HG02943 (cell line): Measurements from ENCODE around the gene ASTN1.

Source experiments
- ATAC-seq: cut with Tn5 transposase; IDR thresholded peaks from one replicate; pipeline ENCODE4 v1.9.1; 2021; ENCODE audit warnings: mild to moderate bottlenecking, low read depth, moderate library complexity; ENCODE audit not compliant: unreplicated experiment

ASTN1 gene

GRCh38 chr1:176938375-176938774 is 226.1 kb downstream of the ASTN1 start:
- no peak for ATAC-seq

DNA sequence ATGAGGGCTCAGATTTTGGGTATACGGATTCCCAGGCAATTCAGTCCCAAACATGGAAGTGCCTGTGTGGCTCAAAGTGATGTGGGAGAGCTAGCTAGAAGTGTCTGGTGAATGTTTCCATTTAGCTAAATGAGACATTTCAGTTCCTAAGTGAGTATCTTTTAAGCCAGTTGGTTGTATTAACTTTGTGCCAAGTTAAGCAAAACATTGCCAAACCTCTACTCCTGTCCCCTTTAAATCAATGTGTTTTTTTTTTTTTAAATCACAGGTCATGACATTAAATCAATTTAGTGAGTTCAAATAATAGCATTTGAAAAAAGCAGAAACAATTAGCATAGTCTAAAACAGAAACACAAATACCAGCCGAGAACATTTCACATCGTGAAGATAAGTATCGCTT is 230.1 kb downstream of the ASTN1 start:
- ATAC-seq: no peak

DNA sequence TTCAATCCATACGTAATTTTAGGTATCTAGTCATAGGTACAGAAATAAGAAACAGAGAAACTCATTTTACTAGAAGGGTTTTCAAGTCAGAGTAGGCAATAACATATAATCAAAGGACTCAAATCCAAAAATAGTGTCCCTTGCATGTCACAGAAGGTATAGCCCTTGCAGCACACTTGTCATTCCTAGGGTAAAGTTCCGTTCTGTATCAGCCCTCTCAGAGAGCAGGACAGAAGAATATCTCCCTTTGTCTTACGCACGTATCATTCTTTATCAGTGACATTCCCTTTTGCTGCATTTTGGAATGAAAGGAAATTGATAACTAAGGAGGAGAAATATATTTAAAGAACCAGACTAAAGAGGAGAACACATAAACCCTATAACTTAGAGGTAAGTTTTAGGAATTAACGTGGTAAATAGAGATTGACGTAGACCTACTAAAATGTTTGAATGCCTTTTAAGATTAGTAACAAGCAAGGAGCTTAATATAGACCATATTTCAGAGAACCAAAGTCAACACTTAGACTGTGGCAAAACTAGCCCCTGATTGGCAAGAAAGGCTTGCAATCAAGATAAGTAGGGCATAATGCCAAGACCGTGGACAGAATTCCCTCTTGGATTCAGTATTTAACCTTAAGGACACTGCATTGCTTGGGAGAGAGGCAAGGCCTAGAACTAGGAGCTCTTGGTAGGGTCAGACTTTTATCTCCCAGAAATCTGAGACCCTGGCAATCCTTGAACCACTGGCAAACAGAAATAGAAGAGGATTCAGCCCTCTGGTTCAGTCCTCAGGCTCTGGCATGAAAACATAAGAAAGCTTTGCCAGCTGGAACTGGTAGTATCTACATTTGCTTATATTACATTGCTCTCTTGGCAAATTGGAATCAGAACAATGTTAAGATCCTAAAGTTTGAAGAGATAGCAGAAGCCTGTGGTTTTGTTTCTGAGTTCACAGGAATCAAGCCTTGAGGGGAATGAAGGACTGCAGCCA is 232.1 kb downstream of the ASTN1 start:
- ATAC-seq: no peak

DNA sequence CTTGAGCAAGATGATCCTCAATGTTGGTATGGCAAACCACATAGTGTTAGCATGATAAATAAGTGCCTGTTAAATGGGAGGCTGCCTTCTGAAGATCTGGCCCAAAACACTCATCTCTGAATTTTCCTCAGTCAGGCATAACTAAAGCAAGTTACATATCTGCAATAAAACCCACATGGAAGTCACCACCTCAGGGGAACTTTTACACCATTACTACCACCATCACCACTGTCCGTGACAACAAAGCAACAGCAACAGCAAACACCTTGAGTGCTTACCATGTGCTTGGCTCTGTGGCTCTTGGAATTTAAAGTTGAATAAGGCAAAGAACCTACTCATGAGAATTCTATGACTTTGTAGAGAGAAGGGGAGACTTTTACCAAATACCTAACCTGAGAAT is 233.0 kb downstream of the ASTN1 start:
- ATAC-seq: no peak

DNA sequence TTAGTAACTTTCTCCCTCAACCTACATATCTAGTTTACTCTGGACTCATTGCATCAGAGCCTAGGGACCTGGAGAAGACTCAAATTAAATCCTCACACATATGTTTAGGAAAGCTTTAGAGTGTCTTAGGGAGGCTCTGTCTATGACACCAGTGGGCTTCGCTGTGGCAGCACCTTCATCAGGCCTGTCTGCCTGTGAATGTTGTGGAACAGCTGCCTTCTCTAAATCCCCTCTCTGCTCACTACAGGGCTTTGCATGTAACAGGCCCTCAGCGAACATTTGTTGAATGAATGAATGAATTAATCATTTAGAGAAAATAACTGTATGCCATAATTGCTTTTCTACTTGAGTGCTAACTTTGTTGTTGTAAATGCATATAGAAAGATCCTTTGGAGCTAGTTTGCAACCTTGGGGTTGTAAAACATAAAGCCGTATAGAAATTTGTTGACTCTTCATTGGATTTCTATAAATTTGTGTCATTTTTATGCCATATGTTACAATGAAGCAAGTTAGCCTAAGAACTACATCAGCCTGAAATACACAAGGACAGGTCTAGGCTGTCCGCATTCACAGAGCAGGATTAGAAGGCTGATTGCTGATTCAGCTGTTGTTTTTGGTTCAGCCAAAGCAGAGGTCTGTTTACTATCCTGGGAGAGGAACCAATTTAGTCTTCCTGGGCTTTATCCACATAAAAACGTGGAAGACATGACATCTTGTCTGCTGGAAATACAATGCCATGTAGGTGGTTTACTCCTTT is 238.0 kb downstream of the ASTN1 start:
- ATAC-seq: no peak

DNA sequence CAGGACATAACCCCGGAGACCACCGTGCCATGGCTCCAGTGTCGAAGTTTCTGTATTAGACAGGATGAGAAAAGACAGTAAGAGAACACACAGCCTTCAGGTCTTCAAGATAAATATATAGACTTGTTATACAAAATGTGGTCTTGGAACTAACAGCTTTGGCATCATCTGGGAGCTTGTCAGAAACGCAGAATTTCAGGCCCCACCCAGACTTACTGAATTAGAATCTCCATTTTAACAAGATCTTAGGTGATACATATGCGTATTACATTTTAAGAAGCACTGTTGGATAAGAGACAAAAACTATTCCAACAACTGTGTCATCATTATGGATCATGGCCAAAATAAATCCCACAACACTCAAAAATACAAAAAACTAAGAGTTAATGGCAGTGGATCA is 239.3 kb downstream of the ASTN1 start:
- ATAC-seq: no peak

GRCh38 chr1:176923283-176923682 is 241.2 kb downstream of the ASTN1 start:
- ATAC-seq: no peak

DNA sequence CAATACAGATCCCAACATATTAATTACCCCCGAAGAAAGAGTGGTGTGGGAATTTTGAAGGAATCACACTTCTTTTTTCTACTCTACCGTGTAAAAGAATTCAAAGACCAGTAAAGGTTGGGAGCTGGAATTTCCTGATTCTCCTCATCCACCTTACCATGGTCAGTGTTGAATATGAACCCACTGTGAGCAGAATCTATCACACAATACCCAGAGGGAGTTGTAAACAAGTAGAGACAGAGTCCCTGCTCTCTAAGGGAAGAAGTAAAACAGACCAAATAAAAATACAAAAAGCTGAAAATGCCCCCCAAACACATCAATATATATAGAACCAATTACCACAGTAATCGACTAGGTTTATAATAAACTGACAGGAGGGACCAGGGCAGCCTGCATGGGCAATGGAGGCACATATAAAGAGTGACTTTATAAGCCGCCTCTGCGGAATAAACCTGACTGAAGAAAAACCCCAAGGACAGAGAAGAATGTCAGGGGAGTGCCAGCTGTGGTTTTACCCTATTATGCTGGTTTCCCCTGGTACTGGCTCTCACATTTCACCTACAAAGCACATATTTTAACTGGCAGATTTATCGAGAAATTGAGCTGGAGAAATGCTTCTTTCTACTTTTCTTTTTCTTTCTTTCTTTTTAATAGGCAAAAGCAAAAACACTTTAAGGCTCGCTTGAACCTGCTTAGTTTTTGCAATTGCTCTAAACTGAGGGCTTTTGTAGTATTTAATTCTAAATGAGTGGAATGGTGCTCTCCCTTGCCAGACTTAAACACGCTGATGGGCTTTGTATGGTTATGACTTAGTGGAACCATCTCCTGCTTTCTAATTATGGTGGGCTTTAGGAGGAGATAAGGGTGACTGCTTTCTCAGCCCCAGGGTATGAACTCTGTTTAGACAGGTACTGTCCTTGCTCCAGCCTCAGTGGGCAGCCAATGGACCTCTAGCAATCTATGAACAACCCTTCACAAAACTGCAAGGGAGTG is 244.8 kb downstream of the ASTN1 start:
- no peak for ATAC-seq

DNA sequence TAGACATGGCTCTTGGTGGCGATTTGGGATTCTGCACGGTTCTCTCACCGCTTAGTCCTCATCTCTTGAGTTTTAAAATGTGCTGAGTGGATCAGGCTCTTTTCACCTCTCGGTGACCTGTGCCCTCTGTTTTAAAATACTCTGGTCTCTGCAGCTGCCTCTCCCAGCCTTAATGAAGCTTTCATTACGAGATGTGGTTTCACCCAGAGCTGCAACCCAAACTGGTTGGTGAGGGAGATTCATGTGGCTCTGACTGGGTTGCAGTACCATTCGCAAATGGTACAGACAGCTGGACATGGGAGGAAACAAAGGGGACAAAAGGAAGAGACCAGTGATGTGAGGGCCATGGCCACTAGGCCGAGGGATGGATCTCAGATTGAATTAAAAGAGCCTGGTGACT is 258.9 kb downstream of the ASTN1 start:
- ATAC-seq: no peak

DNA sequence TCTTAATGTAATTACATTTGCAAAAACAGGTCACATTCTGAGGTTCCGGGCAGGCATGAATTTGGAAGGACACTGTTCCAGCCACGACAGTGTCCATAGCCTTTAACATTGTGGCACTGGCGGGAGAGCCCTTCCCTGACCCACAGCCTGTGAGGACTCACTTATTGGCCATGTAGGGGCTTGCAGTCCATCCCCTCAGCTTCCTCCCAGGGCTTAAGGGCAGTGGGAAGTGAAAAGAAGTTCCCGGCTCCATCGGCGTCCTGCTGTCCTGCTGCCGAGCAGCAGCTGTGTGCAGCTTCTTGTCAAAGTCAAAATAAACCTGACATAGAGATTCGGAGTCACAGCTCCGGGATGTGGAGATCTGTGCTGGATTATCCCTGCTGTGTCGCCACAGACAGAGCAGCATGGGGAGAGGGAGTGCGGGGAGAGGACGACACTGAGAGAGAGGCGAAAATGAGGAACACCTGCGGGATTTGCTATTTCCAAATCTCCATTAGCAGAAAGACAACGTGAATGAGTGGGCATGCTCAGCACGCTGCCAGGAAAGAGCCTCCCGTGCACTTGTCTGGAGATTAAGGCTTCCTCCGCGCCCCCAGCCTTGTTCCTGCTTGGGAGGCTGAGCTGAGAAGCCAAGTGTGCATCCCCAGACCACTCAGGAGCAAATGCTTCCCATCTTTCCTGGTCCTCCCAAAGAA is 260.3 kb downstream of the ASTN1 start:
- ATAC-seq: no peak

DNA sequence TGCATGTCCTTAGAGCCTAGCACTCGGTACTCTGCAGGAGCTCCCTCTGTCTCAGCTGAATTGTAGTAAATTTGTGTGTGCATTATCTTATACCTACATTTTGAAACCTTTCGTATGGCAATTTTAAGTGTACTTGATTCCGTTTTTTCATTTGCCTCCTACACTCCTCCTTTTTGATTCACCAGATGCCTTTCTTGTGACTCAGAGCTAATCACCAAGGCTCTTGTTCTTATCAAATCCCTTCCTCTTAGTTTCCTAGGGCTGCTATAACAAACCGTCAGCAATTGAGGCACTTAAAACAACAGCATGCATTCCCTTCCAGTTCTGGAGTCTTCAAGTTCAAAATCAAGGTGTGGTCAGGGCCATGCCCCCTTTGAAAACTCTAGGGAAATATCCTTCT is 261.0 kb downstream of the ASTN1 start:
- ATAC-seq: no peak

GRCh38 chr1:176899321-176899720 is 265.2 kb downstream of the ASTN1 start:
- ATAC-seq: no peak

DNA sequence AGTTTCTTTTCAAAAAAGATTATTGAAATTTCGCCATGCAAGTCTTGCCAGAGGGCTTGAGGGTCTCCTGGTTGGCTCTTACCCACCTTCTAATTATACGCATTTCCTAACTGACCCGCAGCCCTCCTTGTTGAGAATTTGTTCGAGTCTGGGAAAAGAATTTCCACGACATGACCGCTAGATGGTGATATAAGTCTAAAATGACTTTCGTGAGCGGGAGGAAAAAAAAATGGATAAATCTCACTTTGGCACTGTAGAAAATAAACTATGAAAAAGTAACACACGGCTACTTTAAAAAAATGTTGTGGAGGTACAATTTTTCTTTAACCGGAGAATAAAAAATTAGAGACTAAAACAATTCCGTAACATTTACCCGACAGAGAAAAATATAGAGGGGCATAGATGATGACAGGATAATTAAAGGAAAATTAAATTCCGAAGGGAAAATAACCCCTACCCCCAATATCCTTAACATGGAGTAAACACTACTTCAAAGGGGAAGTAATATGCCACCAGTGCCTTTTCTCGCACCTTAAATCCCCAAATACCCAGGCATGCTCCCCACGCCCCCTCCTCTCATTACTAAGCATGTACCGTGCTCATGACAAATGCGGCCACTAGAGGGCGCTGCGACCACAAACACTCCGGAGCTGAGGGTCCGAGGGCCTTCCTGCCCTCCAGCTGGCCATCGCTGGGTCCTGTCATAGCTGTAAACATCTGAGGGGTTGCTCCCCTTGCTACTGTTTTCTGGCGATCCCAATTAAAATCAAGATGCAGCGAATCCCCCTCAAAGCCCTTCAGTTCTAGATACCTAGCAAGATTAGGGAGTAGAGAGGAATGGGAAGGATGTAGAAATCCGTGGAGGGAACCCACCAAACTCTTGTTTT is 266.9 kb downstream of the ASTN1 start:
- no peak for ATAC-seq

DNA sequence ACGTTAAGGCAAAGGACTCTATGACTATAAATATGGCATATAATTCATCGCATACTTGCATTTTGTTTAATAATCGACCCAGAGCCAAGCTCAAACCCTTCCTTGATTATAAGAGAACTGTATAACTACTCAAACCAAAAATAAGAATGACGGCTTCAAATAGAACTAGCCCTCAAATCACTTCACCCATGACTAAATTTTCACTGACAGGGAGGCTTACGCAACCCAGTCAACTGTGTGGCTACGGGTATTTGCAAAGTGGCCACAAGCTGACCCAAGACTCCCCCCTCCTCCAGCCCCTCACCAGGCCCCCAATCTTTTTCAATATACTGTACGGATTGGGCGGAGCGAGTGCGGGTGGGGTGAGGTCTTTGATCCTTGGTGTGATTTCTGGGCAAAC is 268.3 kb downstream of the ASTN1 start:
- ATAC-seq: no peak

DNA sequence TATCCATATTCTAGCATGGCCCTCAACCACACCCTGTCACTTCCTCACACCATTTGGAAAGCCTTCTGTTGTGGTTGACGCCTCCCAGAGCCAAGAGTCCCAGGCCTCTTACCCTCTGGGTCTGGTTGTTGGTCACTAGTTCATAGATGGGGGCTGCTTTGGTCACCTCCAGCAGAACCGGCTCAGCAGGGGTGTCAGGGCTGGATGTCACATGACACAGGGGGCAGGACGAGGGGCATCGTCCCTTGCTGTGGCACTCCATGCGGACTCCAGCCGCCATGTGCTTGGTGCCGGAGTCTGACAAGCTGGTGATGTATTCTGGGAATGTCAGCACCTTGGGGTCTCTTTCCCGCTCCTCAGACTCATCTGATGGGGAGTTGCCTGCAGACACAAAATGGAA is 270.1 kb downstream of the ASTN1 start:
- ATAC-seq: no peak

DNA sequence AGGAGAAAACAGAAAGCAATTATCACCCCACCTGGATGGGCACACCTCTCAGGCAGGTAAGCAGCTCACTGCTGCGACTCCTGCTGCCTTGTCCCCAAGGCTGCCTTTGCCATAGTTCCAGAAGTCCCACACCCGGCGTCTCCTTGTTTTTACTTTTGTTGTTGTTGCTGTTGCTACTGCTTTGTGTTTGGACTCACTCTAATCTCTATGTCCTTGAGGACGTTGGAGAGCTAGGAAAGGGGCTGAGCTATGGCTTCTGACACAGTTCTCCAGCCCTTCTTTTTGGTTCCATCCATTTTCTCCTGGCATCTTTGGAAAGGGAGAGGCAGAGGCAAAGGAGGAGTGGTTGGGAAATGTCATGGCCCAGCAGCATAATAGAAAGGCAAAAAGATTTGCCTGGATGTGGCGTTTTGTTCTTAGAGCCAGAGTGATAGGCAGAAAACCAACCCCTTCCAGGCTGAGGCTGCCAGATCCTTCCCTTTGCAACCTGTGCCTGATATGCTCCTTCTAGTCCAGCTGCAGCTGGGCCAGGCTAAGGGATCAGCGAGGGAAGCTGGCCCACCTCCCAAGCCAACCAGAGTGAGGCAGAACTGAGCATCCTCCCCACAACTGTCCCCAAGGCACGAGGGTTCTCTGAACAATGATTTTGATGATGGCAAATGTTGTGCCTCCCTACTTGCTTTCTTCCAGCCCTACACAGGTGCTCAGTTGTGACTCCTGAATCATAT is 270.7 kb downstream of the ASTN1 start:
- no peak for ATAC-seq

GRCh38 chr1:176888471-176889032 is 276.0 kb downstream of the ASTN1 start:
- no peak for ATAC-seq

- ATAC-seq: no peak
Observed at GRCh38 chr1:176885751-176886150, 278.8 kb downstream of the ASTN1 start.
